ENCODE results near the gene SLC38A1.
"Not testable (repeated sequence)": the region's sequence is repeated elsewhere in the genome, so short reads cannot be mapped to it uniquely, and the experiment has no call there.

The SLC38A1 gene

GRCh38 chr12:46209170-46209569 lies 59.7 kb downstream of the SLC38A1 start:
- in situ Hi-C loops (cut with MboI; ENCODE audit: low sequenced_read_pairs), result no loop called here

GRCh38 chr12:46208370-46208769 lies 60.5 kb downstream of the SLC38A1 start:
- in situ Hi-C loops (cut with MboI; ENCODE audit: low sequenced_read_pairs), result no loop called here

GRCh38 chr12:46207644-46208043 lies 61.2 kb downstream of the SLC38A1 start:
- in situ Hi-C loops (cut with MboI; ENCODE audit: low sequenced_read_pairs), result no loop called here

GRCh38 chr12:46206471-46206870 lies 62.4 kb downstream of the SLC38A1 start:
- in situ Hi-C loops (cut with MboI; ENCODE audit: low sequenced_read_pairs), result no loop called here

- in situ Hi-C loops (cut with MboI; ENCODE audit: low sequenced_read_pairs), result no loop called here
These were observed 63.5 kb downstream of the SLC38A1 start for GRCh38 chr12:46205294-46205693.

GRCh38 chr12:46201284-46201789 lies 67.5 kb downstream of the SLC38A1 start:
- in situ Hi-C loops (cut with MboI; ENCODE audit: low sequenced_read_pairs), result no loop called here

GRCh38 chr12:46200551-46200950 lies 68.3 kb downstream of the SLC38A1 start:
- in situ Hi-C loops (cut with MboI; ENCODE audit: low sequenced_read_pairs), result no loop called here

- in situ Hi-C loops (cut with MboI; ENCODE audit: low sequenced_read_pairs), result no loop called here
These were observed 69.9 kb downstream of the SLC38A1 start for GRCh38 chr12:46198913-46199312.

GRCh38 chr12:46197883-46198282 lies 71.0 kb downstream of the SLC38A1 start:
- in situ Hi-C loops (cut with MboI; ENCODE audit: low sequenced_read_pairs), result no loop called here

- in situ Hi-C loops (cut with MboI; ENCODE audit: low sequenced_read_pairs), result not testable (repeated sequence)
These were observed 78.3 kb downstream of the SLC38A1 start for GRCh38 chr12:46190533-46190932.

- in situ Hi-C loops (cut with MboI; ENCODE audit: low sequenced_read_pairs), result no loop called here
These were observed 80.7 kb downstream of the SLC38A1 start for GRCh38 chr12:46188170-46188569.

- in situ Hi-C loops (cut with MboI; ENCODE audit: low sequenced_read_pairs), result no loop called here
These were observed 81.8 kb downstream of the SLC38A1 start for GRCh38 chr12:46187023-46187422.

- in situ Hi-C loops (cut with MboI; ENCODE audit: low sequenced_read_pairs), result no loop called here
These were observed 82.8 kb downstream of the SLC38A1 start for GRCh38 chr12:46186088-46186487.

- in situ Hi-C loops (cut with MboI; ENCODE audit: low sequenced_read_pairs), result no loop called here
These were observed 83.2 kb downstream of the SLC38A1 start for GRCh38 chr12:46185686-46186085.

GRCh38 chr12:46184798-46185595 lies 83.8 kb downstream of the SLC38A1 start:
- in situ Hi-C loops (cut with MboI; ENCODE audit: low sequenced_read_pairs), result no loop called here

- in situ Hi-C loops (cut with MboI; ENCODE audit: low sequenced_read_pairs), result no loop called here
These were observed 85.7 kb downstream of the SLC38A1 start for GRCh38 chr12:46183112-46183511.

- in situ Hi-C loops (cut with MboI; ENCODE audit: low sequenced_read_pairs), result no loop called here
These were observed 87.4 kb downstream of the SLC38A1 start for GRCh38 chr12:46181465-46181864.

- in situ Hi-C loops (cut with MboI; ENCODE audit: low sequenced_read_pairs), result no loop called here
These were observed 89.0 kb downstream of the SLC38A1 start for GRCh38 chr12:46179693-46180452.

- in situ Hi-C loops (cut with MboI; ENCODE audit: low sequenced_read_pairs), result no loop called here
These were observed 90.8 kb downstream of the SLC38A1 start for GRCh38 chr12:46177837-46178608.

GRCh38 chr12:46177025-46177424 lies 91.8 kb downstream of the SLC38A1 start:
- in situ Hi-C loops (cut with MboI; ENCODE audit: low sequenced_read_pairs), result no loop called here

GRCh38 chr12:46174919-46175318 lies 93.9 kb downstream of the SLC38A1 start:
- in situ Hi-C loops (cut with MboI; ENCODE audit: low sequenced_read_pairs), result loop anchor here (25.0 kb wide), 1 partner anchor 487 kb away; no protein-coding TSS in a partner anchor
